Body of pancreas (tissue), 4 donors: Measurements from ENCODE around the gene ARHGEF2. TPM values are rescaled to one million over a fixed set of nuclear protein-coding genes. Genes with fewer than 3 reads are reported as not detected.

Experiments used
- ATAC-seq: fragments of 150-250 bp; one replicate; pipeline ENCODE4 v1.9.1; 2016
- DNase-seq, 4 donors: peaks; one replicate each; pipeline ENCODE4 v3.0.0-alpha.2; 2019
- H3K27ac ChIP-seq, 4 donors: fragments of 200-600 bp; sonication (generic); 1 replicate in 3 of 4; 2 replicates in 1 of 4; pipeline versions ENCODE4 v1.5.1 to v1.6.1; 2016 to 2019; ENCODE audit warnings: mild to moderate bottlenecking in 1 of 4, mixed read lengths in 1 of 4, moderate library complexity in 1 of 4
- H3K27me3 ChIP-seq, 2 donors: fragments of 200-600 bp; sonication (generic); one replicate each; pipeline ENCODE4 v1.6.0; 2016; ENCODE audit warnings: mild to moderate bottlenecking in 1 of 2
- H3K36me3 ChIP-seq, 2 donors: fragments of 200-600 bp; sonication (generic); replicated peaks in 1 of 2; 2 replicates each; pipeline ENCODE4 v1.5.1; 2016; ENCODE audit warnings: low read depth in 2 of 2; ENCODE audit not compliant: insufficient read depth in 1 of 2
- H3K4me1 ChIP-seq: fragments of 200-600 bp; sonication (generic); one replicate; pipeline ENCODE4 v1.6.0; 2016
- H3K4me3 ChIP-seq, 2 donors: fragments of 200-600 bp; sonication (generic); 1 replicate in 1 of 2; 2 replicates in 1 of 2; pipeline ENCODE4 v1.5.1; 2016 to 2019
- H3K9me3 ChIP-seq, 3 donors: fragments of 200-600 bp; sonication (generic); 1 replicate in 2 of 3; 2 replicates in 1 of 3; pipeline ENCODE4 v1.5.1; 2016
- POLR2A ChIP-seq, 3 donors: fragments of 450-650 bp; IDR thresholded peaks; one replicate each; pipeline ENCODE4 v1.6.1; 2016; ENCODE audit warnings: antibody characterized with exemption in 3 of 3, mild to moderate bottlenecking in 2 of 3
- WGBS, 2 donors: methylation state at CpG; one replicate each; pipeline ENCODE4 v1.1.5; 2017; 5-methylcytosine and 5-hydroxymethylcytosine counted together
- intact Hi-C: fragments of 100-400 bp; cut with DNase I; formaldehyde crosslinking; loops from one replicate; pipeline ENCODE4 v1.15.1; 2023
- total RNA-seq, 2 donors: library from RNA; depleted of rRNA; stranded (reverse); fragments of >200 nt; gene quantifications; one replicate each; pipeline ENCODE4 v1.1.0, GENCODE V29; 2016
- TF ChIP-seq, protein P1 (sequence below), 7 experiments: fragments of 450-650 bp in 4 of 7; fragments of 200-600 bp in 3 of 7; sonication (generic) in 3 of 7; IDR thresholded peaks; one replicate each; pipeline ENCODE4 v1.5.1; 2016 to 2019; ENCODE audit warnings: antibody characterized with exemption in 7 of 7

Gene ARHGEF2
- total RNA-seq, 2 donors from 2014 or later, result 31.9 to 32.6 TPM

- Histone ChIP-seq H3K4me1 (peaks cover 5% of the 10 kb centered on the region), H3K4me3 (no peak overlapping the region), H3K36me3 (peaks cover 6 to 7% of the 10 kb centered on the region in 2 donors), H3K27ac (peak overlapping the region in 2 of 4 donors; percentile 16 to 46), H3K9me3 (no peaks in the 10 kb centered on the region), H3K27me3 (no peaks in the 10 kb centered on the region)
- DNase-seq (no peak), ATAC-seq (no peak)
- 78 to 86% methylated on average over 7 of the region's 7 CpGs for WGBS, 2 donors
- intact Hi-C loops, result no loop called here
- TF ChIP-seq, protein P1, sequence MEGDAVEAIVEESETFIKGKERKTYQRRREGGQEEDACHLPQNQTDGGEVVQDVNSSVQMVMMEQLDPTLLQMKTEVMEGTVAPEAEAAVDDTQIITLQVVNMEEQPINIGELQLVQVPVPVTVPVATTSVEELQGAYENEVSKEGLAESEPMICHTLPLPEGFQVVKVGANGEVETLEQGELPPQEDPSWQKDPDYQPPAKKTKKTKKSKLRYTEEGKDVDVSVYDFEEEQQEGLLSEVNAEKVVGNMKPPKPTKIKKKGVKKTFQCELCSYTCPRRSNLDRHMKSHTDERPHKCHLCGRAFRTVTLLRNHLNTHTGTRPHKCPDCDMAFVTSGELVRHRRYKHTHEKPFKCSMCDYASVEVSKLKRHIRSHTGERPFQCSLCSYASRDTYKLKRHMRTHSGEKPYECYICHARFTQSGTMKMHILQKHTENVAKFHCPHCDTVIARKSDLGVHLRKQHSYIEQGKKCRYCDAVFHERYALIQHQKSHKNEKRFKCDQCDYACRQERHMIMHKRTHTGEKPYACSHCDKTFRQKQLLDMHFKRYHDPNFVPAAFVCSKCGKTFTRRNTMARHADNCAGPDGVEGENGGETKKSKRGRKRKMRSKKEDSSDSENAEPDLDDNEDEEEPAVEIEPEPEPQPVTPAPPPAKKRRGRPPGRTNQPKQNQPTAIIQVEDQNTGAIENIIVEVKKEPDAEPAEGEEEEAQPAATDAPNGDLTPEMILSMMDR (IDR thresholded peaks at IDR 0.05), result no peak
- no peak for TF ChIP-seq POLR2A (IDR thresholded peaks at IDR 0.05)
Measured at GRCh38 chr1:155968051-155968400, 10.3 kb downstream of the ARHGEF2 start.

DNA sequence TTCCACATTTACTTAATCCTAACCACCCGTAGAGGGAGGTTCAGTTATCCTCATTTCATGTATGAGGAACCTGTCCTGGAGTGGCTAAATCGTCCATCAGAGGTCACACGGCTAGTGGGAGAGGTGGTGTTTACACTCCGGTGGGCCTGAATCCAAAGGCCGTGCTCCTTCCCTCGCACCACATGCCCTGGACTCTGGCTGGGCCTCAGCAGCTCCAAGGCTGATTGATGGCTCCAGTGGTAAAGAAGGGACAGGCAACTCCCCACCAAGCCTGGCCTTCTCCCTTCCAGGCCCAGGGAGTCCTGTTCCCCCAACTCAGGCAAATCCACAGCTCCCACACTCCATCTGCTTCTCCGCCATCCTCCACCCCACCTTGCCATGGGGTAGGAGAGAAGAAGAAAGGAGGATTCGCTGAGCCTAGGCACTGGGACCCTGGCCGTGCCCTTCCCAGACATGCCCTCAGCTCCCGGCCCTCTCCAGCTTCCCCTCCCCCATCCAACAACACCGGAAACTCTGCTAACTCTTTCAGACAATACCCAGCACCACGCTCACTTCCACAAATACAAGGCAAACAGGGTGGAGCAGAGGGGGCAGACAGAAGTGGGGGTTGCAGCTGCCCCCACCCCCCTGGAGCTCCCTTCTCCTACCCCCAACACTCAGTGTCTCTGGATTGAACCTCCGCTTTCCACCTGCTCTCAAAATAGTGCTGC lies 10.9 kb downstream of the ARHGEF2 start:
- TF ChIP-seq, protein P1 (IDR thresholded peaks at IDR 0.05), result no peak
- no peak for TF ChIP-seq POLR2A (IDR thresholded peaks at IDR 0.05)
- peaks cover 6 to 7% of the 10 kb centered on the region in 2 donors for H3K36me3 ChIP-seq

DNA sequence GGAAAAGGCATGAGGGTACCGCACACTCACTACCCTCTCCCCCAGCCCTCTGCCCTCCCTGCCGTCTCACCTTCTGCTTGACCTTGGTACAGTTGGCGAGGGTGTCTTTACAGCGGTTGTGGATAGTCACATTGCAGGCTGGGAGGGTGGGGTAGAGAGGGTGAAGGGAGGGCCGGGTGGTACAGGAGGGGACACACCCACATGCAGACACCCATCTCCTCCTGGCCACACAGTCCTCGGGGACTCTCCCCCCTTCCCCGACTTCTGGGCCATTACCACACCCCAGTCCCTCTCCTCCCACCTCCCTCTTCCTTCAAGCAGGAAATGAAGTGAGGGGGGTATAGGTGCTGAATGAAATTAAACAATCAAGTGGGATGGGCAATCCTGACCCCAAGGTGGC lies 11.6 kb downstream of the ARHGEF2 start:
- no peak overlapping the region for H3K4me3 ChIP-seq
- intact Hi-C loops, result no loop called here
- no peak for TF ChIP-seq POLR2A (IDR thresholded peaks at IDR 0.05)
- TF ChIP-seq, protein P1 (IDR thresholded peaks at IDR 0.05), result no peak
- H3K36me3 ChIP-seq, result peaks cover 7 to 11% of the 10 kb centered on the region in 2 donors
- no peak for DNase-seq
- no peaks in the 10 kb centered on the region for H3K27me3 ChIP-seq
- no peaks in the 10 kb centered on the region for H3K9me3 ChIP-seq
- ATAC-seq, result no peak
- H3K27ac ChIP-seq, result no peak overlapping the region
- WGBS, 2 donors, result 55 to 72% methylated on average over 7 of the region's 7 CpGs
- no peaks in the 10 kb centered on the region for H3K4me1 ChIP-seq

More for the DNA sequence above, 10.9 kb downstream of the ARHGEF2 start:
- Histone ChIP-seq H3K27me3 (no peaks in the 10 kb centered on the region), H3K9me3 (no peaks in the 10 kb centered on the region), H3K27ac (peak overlapping the region in 2 of 4 donors; percentile 16 to 46), H3K4me3 (no peak overlapping the region), H3K4me1 (peaks cover 5% of the 10 kb centered on the region)
- intact Hi-C loops, result no loop called here
- DNase-seq, result no peak
- 66 to 75% methylated on average over 13 of the region's 13 CpGs for WGBS, 2 donors
- no peak for ATAC-seq

DNA sequence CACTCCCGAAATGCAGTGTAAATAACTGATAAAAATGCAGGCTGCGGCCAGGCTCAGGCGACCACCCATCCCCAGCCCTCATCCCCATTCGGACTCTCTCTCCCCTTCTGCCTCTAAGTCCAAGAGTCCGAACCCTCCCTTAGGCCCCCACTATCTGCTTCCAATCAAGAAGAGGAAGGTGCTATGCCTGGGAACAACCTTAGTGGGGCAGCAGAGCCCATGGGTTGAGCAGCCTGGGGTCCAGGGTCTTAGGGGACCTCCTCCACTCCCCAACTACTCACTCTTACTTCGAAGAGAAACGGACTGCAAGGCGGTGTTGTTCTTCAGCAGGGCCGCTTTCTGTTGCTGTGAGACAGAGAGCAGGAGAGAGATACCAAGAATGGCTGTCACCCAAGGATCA lies 12.2 kb downstream of the ARHGEF2 start:
- Histone ChIP-seq H3K4me3 (no peak overlapping the region), H3K36me3 (peaks cover 7 to 11% of the 10 kb centered on the region in 2 donors), H3K4me1 (no peaks in the 10 kb centered on the region), H3K27ac (no peak overlapping the region), H3K27me3 (no peaks in the 10 kb centered on the region), H3K9me3 (no peaks in the 10 kb centered on the region)
- DNase-seq (no peak), ATAC-seq (no peak)
- intact Hi-C loops, result no loop called here
- 76 to 83% methylated on average over 5 to 9 of the region's 9 CpGs for WGBS, 2 donors
- no peak for TF ChIP-seq POLR2A (IDR thresholded peaks at IDR 0.05)
- TF ChIP-seq, protein P1 (IDR thresholded peaks at IDR 0.05), result peak in 1 of 7 experiments; percentile 2

DNA sequence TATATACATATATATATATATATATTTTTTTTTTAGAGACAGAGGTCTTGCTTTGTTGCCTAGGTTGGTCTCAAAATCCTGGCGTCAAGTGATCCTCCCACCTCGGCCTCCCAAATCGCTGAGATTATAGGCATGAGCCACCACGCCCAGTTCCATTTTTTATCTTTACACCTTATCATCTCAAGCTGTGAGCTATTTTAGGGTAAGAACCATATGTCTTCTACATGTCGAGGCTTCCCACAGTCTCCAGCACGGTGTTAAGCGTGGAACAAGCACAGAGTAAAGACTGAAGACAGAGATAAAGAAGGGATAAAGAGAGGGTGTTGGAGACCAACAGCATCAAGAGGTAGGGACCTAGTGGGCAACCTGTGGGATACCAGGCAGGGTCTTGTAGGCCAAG lies 14.2 kb downstream of the ARHGEF2 start:
- H3K4me3 ChIP-seq, result no peak overlapping the region
- no peak for ATAC-seq
- intact Hi-C loops, result no loop called here
- WGBS, 2 donors, result 78 to 86% methylated on average over 7 of the region's 7 CpGs
- no peaks in the 10 kb centered on the region for H3K9me3 ChIP-seq
- H3K27ac ChIP-seq, result no peak overlapping the region
- H3K36me3 ChIP-seq, result peaks cover 7 to 11% of the 10 kb centered on the region in 2 donors
- H3K4me1 ChIP-seq, result no peaks in the 10 kb centered on the region
- no peak for DNase-seq
- no peaks in the 10 kb centered on the region for H3K27me3 ChIP-seq
- TF ChIP-seq, protein P1 (IDR thresholded peaks at IDR 0.05), result no peak
- no peak for TF ChIP-seq POLR2A (IDR thresholded peaks at IDR 0.05)
